Erythroblast (primary cell): Measurements from ENCODE around the gene SNX21.
"Not testable (repeated sequence)": the region's sequence is repeated elsewhere in the genome, so short reads cannot be mapped to it uniquely, and the experiment has no call there.

Experiments
- DNase-seq, 2 experiments: peaks; one replicate each; lab custom pipeline; 2025; lab: John Stamatoyannopoulos, UW
- GATA1 ChIP-seq: IDR thresholded peaks from 2 replicates; pipeline ENCODE4 v1.6.1; 2011; ENCODE audit warnings: low read depth, mild to moderate bottlenecking, control low read depth, low read length, moderate library complexity
- POLR2A ChIP-seq: IDR thresholded peaks from 2 replicates; pipeline ENCODE4 v1.6.1; 2011; ENCODE audit warnings: mild to moderate bottlenecking, low read length

Gene SNX21

DNA sequence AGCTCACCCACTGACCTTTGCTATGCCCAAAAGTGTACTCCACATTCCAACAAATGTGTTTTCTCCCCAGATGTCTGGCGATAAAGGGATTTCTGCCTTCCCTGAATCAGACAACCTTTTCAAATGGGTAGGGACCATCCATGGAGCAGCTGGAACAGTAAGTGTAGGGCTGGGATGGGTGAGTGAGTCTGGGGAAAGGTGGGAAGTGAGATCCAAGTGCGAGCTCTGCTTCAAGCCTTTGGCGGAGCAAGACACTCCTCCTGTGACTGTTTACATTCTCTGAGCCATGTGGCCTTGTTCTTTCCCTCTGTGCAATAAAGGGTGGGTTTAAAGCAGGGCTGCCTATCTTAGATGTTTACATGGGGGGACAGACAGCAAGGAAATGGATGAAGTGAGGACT is 19.3 kb upstream of the SNX21 start:
- TF ChIP-seq POLR2A, result no peak
- no peak for TF ChIP-seq GATA1
- DNase-seq, result no peak

GRCh38 chr20:45816951-45817350 is 16.6 kb upstream of the SNX21 start:
- no peak for TF ChIP-seq POLR2A
- TF ChIP-seq GATA1, result no peak
- no peak for DNase-seq

- TF ChIP-seq GATA1, result no peak
- TF ChIP-seq POLR2A, result peak; percentile 22
- DNase-seq, result no peak
Measured at GRCh38 chr20:45817376-45818194, 16.0 kb upstream of the SNX21 start.

DNA sequence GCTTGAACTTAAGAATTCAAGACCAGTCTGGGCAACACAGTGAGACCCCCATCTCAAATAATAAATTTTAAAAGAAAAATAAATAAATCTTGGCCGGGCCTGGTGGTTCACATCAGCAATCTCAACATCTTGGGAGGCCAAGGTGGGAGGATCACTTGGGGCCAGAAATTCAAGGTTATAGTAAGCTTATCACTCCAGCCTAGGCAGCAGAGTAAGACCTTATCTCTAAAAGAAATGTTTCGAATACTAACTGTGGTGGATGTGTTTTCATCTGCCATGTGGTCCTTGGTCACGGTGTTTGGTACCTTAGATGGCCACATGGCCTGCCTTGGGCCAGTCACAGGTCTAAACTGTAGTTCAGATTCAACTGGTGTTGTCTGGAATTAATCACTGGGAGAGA is 15.4 kb upstream of the SNX21 start:
- no peak for TF ChIP-seq POLR2A
- no peak for TF ChIP-seq GATA1
- DNase-seq, result peak in 1 of 2 experiments; percentile 70

GRCh38 chr20:45819466-45819865 is 14.1 kb upstream of the SNX21 start:
- DNase-seq, result no peak
- TF ChIP-seq GATA1 (no peak), POLR2A (no peak)

- TF ChIP-seq POLR2A, result no peak
- TF ChIP-seq GATA1, result no peak
- no peak for DNase-seq
Measured at GRCh38 chr20:45821947-45822346, 11.7 kb upstream of the SNX21 start.

DNA sequence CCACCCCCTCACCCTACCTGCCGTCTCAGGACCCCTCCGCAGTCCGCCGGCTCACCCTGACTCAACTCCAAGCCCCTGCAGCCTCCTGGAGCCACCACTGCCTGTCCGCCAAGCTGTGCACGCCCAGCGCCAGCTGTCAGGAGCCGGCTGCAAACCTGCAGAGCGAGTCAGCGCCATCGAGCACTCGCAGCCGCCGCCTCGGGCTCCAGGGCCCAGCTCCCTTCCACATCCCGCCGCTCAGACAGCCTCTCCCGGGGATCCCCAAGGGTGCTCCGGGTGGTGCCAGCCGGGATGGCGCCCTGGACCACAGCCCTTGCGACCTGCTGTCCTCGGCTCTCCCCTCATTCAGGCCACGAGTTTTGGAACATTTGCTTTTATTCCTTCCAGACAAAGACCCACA is 10.7 kb upstream of the SNX21 start:
- DNase-seq, result peak in 1 of 2 experiments; percentile 27
- TF ChIP-seq GATA1, result no peak
- TF ChIP-seq POLR2A, result no peak

- no peak for TF ChIP-seq POLR2A
- TF ChIP-seq GATA1, result no peak
- DNase-seq, result peak; percentile 69 to 80
Measured at GRCh38 chr20:45823949-45824835, 9.4 kb upstream of the SNX21 start.

GRCh38 chr20:45826381-45827019 is 7.1 kb upstream of the SNX21 start:
- DNase-seq, result no peak

DNA sequence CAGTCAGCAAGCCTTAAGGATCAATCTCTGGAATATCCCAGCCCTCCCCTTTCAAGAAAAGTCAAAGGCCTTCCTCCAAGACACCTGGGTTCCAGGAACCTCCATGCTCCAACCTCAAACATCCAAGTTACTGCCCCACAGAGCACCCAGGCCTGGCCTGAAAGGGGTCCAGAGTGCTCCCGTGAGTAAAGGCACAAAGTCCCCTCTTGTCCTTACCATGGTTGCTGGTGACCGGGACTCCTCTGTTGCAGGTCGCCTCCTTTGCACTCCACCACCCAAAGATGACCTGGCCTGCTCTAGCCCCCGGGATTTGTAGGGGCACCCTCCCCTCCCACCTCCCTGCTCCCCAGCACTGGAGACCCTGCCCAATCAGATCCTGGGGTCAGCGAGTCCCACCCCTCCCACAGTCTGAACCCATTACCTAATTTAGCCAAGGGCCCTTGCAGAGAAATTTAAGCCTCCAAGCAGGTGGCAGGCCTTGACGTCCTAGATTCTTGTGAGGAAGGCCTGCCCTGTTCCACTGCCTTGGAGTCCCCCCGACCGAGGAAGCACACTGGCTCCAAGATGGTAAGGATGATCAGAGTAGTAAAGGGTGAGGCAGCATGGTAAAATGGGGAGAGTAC is 6.5 kb upstream of the SNX21 start, which contains the start of gene TNNC2:
Gene TNNC2 (minus strand): TSS at position 283 of the 623 bp plus-strand sequence. CDS start 64 bp downstream, at position 219.
- TF ChIP-seq GATA1, result no peak
- TF ChIP-seq POLR2A, result no peak

More at GRCh38 chr20:45826381-45827019, 7.1 kb upstream of the SNX21 start:
- TF ChIP-seq POLR2A (no peak), GATA1 (no peak)

GRCh38 chr20:45827712-45828111 is 5.9 kb upstream of the SNX21 start:
- DNase-seq, result no peak
- no peak for TF ChIP-seq POLR2A
- no peak for TF ChIP-seq GATA1

More for the DNA sequence above, 6.5 kb upstream of the SNX21 start, which contains the start of gene TNNC2:
- DNase-seq, result no peak

DNA sequence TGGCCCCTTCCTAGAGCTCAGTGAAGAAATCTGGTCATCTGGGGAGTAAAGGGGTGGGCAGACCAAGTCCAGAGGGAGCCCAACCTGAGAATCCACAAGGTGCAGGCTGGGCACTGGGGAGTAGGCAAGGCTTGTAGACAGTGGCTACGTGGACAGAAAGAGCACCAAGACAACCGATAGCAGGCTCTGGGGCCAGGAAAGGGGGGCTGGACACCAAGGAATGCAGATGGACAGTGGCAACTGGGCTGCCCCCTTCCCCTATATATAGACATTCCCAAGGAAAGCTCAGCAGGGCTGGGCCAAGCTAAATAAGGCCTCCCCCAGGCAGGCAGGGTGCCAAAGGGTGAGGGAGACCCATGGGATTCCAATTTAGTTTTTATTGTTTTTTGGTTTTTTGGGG is 5.0 kb upstream of the SNX21 start:
- DNase-seq, result no peak
- no peak for TF ChIP-seq POLR2A
- no peak for TF ChIP-seq GATA1

DNA sequence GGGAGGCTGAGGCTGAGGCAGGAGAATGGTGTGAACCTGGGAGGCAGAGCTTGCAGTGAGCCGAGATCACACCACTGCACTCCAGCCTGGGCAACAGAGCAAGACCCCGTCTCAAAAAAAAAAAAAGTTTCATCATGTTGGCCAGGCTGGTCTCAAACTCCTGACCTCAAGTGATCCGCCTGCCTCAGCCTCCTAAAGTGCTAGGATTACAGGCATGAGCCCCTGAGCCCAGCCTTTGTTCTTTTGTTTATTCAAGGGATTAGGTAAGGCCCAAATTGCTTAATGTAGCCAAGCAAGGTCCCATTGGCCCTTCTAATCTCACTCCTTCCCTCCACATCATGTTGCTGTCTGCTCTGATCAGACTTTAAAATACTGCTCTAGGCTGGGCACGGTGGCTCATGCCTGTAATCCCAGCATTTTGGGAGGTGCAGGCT is 3.9 kb upstream of the SNX21 start:
- DNase-seq, result not testable (repeated sequence)

- DNase-seq, result no peak
- TF ChIP-seq GATA1 (no peak), POLR2A (no peak)
Measured at GRCh38 chr20:45832619-45833018, 980 bp upstream of the SNX21 start.
